GM18505 (cell line): ENCODE measurements around the gene CIC.

Experiments used
- ATAC-seq: cut with Tn5 transposase; IDR thresholded peaks from one replicate; pipeline ENCODE4 v1.9.1; 2021; ENCODE audit not compliant: unreplicated experiment
- POLR2A ChIP-seq: IDR thresholded peaks from 4 replicates; pipeline ENCODE4 v1.6.1; 2011; ENCODE audit warnings: borderline replicate concordance; ENCODE audit not compliant: insufficient read depth, insufficient read length; ENCODE audit errors: extremely low read depth

CIC gene

GRCh38 chr19:42268704-42269477, at the start of gene CIC:
TSS of gene CIC (plus strand) at chr19:42269252. CDS start at chr19:42271784, 2,532 bp downstream.
- TF ChIP-seq POLR2A = no peak
- ATAC-seq = peak; percentile 65

- ATAC-seq = peak; percentile 63
- TF ChIP-seq POLR2A = peak; percentile 86
Observed at GRCh38 chr19:42219812-42220750, 49.0 kb upstream of the CIC start, which contains the start of gene ZNF526. TSS of gene ZNF526 (plus strand) at chr19:42220312. CDS start at chr19:42224404, 4,092 bp downstream.

GRCh38 chr19:42220751-42221097, 48.3 kb upstream of the CIC start:
- ATAC-seq = no peak
- no peak for TF ChIP-seq POLR2A

- no peak for ATAC-seq
- TF ChIP-seq POLR2A = no peak
Observed at GRCh38 chr19:42224940-42225717, 43.9 kb upstream of the CIC start.

GRCh38 chr19:42225718-42226292, 43.2 kb upstream of the CIC start:
- no peak for TF ChIP-seq POLR2A
- ATAC-seq = no peak

GRCh38 chr19:42226886-42227285, 42.2 kb upstream of the CIC start:
- no peak for ATAC-seq
- no peak for TF ChIP-seq POLR2A

- TF ChIP-seq POLR2A = no peak
- ATAC-seq = no peak
Observed at GRCh38 chr19:42228641-42229040, 40.4 kb upstream of the CIC start.

- no peak for ATAC-seq
- TF ChIP-seq POLR2A = no peak
Observed at GRCh38 chr19:42229301-42229854, 39.7 kb upstream of the CIC start.

- no peak for ATAC-seq
Observed at GRCh38 chr19:42229855-42230351, 39.1 kb upstream of the CIC start.

GRCh38 chr19:42230571-42230970, 38.5 kb upstream of the CIC start:
- no peak for ATAC-seq
- TF ChIP-seq POLR2A = no peak

More at GRCh38 chr19:42229855-42230351, 39.1 kb upstream of the CIC start:
- TF ChIP-seq POLR2A = no peak

GRCh38 chr19:42232435-42232834, 36.6 kb upstream of the CIC start:
- ATAC-seq = no peak
- TF ChIP-seq POLR2A = no peak

GRCh38 chr19:42233106-42233505, 35.9 kb upstream of the CIC start:
- ATAC-seq = no peak
- no peak for TF ChIP-seq POLR2A
